Liver (tissue), 3 donors: ENCODE data around the gene MAST2.

ENCODE experiments used
- CTCF ChIP-seq: fragments of 150-350 bp; IDR thresholded peaks from 2 replicates; pipeline ENCODE4 v1.5.1; 2017; ENCODE audit warnings: improper control_type of control experiment, low read depth, low read length; ENCODE audit not compliant: missing input control
- EGR1 ChIP-seq, 2 donors: IDR thresholded peaks; 2 replicates each; pipeline ENCODE4 v1.6.1; 2016 to 2018; ENCODE audit warnings: antibody characterized with exemption in 2 of 2, low read depth in 2 of 2
- MAX ChIP-seq: IDR thresholded peaks from 2 replicates; pipeline ENCODE4 v1.6.1; 2016; ENCODE audit warnings: antibody characterized with exemption
- RAD21 ChIP-seq, 2 donors: IDR thresholded peaks; 2 replicates each; pipeline ENCODE4 v1.6.1; 2016; ENCODE audit warnings: antibody characterized with exemption in 2 of 2, mild to moderate bottlenecking in 2 of 2
- SP1 ChIP-seq: IDR thresholded peaks from 2 replicates; pipeline ENCODE4 v1.6.1; 2018; ENCODE audit warnings: antibody characterized with exemption, mild to moderate bottlenecking
- YY1 ChIP-seq: IDR thresholded peaks from 2 replicates; pipeline ENCODE4 v1.6.1; 2016; ENCODE audit warnings: antibody characterized with exemption, mild to moderate bottlenecking
- TF ChIP-seq, protein P1 (sequence below): IDR thresholded peaks from 2 replicates; pipeline ENCODE4 v1.6.1; 2016; ENCODE audit warnings: antibody characterized with exemption
- TF ChIP-seq, protein P2 (sequence below): IDR thresholded peaks from 2 replicates; pipeline ENCODE4 v1.6.1; 2016; ENCODE audit warnings: antibody characterized with exemption, mild to moderate bottlenecking
- TF ChIP-seq, protein P3 (sequence below): IDR thresholded peaks from 2 replicates; pipeline ENCODE4 v1.6.1; 2016; ENCODE audit warnings: antibody characterized with exemption
- donor health status: healthy.
- donor health status: healthy.

DNA sequence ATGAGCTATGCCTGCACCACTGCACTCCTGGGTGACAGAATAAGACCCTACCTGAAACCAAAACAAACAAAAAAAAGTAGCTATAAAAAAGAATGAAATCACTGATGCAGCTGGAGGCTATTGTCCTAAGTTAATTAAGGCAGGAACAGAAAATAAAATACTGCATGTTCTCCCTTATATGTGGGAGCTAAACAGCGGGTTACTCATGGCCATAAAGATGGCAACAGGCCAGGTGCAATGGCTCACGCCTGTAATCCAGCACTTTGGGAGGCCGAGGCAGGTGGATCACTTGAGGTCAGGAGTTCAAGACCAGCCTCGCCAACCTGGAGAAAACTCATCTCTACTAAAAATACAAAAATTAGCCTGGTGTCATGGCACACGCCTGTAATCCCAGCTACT, 176.4 kb downstream of the MAST2 start:
- TF ChIP-seq RAD21 (IDR thresholded peaks at IDR 0.05) (no peak), YY1 (no peak), EGR1 (IDR thresholded peaks at IDR 0.05; ENCODE audit: low read depth in 2 of 2) (no peak), CTCF (no peak), SP1 (no peak), MAX (no peak)
- TF ChIP-seq, protein P1, sequence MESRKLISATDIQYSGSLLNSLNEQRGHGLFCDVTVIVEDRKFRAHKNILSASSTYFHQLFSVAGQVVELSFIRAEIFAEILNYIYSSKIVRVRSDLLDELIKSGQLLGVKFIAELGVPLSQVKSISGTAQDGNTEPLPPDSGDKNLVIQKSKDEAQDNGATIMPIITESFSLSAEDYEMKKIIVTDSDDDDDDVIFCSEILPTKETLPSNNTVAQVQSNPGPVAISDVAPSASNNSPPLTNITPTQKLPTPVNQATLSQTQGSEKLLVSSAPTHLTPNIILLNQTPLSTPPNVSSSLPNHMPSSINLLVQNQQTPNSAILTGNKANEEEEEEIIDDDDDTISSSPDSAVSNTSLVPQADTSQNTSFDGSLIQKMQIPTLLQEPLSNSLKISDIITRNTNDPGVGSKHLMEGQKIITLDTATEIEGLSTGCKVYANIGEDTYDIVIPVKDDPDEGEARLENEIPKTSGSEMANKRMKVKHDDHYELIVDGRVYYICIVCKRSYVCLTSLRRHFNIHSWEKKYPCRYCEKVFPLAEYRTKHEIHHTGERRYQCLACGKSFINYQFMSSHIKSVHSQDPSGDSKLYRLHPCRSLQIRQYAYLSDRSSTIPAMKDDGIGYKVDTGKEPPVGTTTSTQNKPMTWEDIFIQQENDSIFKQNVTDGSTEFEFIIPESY, result no peak
- TF ChIP-seq, protein P2, sequence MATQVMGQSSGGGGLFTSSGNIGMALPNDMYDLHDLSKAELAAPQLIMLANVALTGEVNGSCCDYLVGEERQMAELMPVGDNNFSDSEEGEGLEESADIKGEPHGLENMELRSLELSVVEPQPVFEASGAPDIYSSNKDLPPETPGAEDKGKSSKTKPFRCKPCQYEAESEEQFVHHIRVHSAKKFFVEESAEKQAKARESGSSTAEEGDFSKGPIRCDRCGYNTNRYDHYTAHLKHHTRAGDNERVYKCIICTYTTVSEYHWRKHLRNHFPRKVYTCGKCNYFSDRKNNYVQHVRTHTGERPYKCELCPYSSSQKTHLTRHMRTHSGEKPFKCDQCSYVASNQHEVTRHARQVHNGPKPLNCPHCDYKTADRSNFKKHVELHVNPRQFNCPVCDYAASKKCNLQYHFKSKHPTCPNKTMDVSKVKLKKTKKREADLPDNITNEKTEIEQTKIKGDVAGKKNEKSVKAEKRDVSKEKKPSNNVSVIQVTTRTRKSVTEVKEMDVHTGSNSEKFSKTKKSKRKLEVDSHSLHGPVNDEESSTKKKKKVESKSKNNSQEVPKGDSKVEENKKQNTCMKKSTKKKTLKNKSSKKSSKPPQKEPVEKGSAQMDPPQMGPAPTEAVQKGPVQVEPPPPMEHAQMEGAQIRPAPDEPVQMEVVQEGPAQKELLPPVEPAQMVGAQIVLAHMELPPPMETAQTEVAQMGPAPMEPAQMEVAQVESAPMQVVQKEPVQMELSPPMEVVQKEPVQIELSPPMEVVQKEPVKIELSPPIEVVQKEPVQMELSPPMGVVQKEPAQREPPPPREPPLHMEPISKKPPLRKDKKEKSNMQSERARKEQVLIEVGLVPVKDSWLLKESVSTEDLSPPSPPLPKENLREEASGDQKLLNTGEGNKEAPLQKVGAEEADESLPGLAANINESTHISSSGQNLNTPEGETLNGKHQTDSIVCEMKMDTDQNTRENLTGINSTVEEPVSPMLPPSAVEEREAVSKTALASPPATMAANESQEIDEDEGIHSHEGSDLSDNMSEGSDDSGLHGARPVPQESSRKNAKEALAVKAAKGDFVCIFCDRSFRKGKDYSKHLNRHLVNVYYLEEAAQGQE, result no peak
- TF ChIP-seq, protein P3, sequence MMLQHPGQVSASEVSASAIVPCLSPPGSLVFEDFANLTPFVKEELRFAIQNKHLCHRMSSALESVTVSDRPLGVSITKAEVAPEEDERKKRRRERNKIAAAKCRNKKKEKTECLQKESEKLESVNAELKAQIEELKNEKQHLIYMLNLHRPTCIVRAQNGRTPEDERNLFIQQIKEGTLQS, result no peak
